ENCODE results near the gene TFF1.

Gene TFF1

GRCh38 chr21:42338729-42339715 is 27.3 kb downstream of the TFF1 start:
- no peaks in the 10 kb centered on the region for H3F3A ChIP-seq (ENCODE audit: insufficient read depth, low read length)
- no peak for DNase-seq
- no peaks in the 10 kb centered on the region for H3K4me1 ChIP-seq (ENCODE audit: low read length)
- no peak overlapping the region for H3K9ac ChIP-seq (ENCODE audit: low read length)
- H2AFZ ChIP-seq (ENCODE audit: low read length), result no peak overlapping the region
- H3K79me2 ChIP-seq (ENCODE audit: low read length), result no peaks in the 10 kb centered on the region
- no peaks in the 10 kb centered on the region for H3K9me3 ChIP-seq (replicated peaks; ENCODE audit: insufficient read depth, low read length)
- H3K36me3 ChIP-seq (replicated peaks; ENCODE audit: insufficient read depth, low read length), result no peaks in the 10 kb centered on the region
- peaks cover 83% of the 10 kb centered on the region for H3K27me3 ChIP-seq (replicated peaks; ENCODE audit: insufficient read depth, low read length)
- no peak overlapping the region for H3K4me3 ChIP-seq (ENCODE audit: low read length)
- no peaks in the 10 kb centered on the region for H3K9me2 ChIP-seq (replicated peaks; ENCODE audit: insufficient read depth, low read length)
- H3K27ac ChIP-seq (ENCODE audit: low read length), result no peak overlapping the region
- TF ChIP-seq CTCF (IDR thresholded peaks at IDR 0.05; ENCODE audit: low read length) (no peak), EZH2phosphoT487 (IDR thresholded peaks at IDR 0.05; ENCODE audit: low read length) (no peak), EZH2 (optimal IDR thresholded peaks at IDR 0.05; ENCODE audit: low read depth, low read length) (no peak)
- no peak overlapping the region for H3K4me2 ChIP-seq (ENCODE audit: low read depth, low read length)
- H4K20me1 ChIP-seq (ENCODE audit: insufficient read depth, low read length), result no peaks in the 10 kb centered on the region

- Histone ChIP-seq H2AFZ (ENCODE audit: low read length) (no peak overlapping the region), H3K27me3 (replicated peaks; ENCODE audit: insufficient read depth, low read length) (peaks cover 79% of the 10 kb centered on the region), H3F3A (ENCODE audit: insufficient read depth, low read length) (no peaks in the 10 kb centered on the region), H3K36me3 (replicated peaks; ENCODE audit: insufficient read depth, low read length) (no peaks in the 10 kb centered on the region), H3K9me3 (replicated peaks; ENCODE audit: insufficient read depth, low read length) (no peaks in the 10 kb centered on the region), H3K9ac (ENCODE audit: low read length) (no peak overlapping the region), H3K4me3 (ENCODE audit: low read length) (no peak overlapping the region), H3K9me2 (replicated peaks; ENCODE audit: insufficient read depth, low read length) (no peaks in the 10 kb centered on the region), H3K4me2 (ENCODE audit: low read depth, low read length) (no peak overlapping the region), H3K4me1 (ENCODE audit: low read length) (no peaks in the 10 kb centered on the region), H3K27ac (ENCODE audit: low read length) (no peak overlapping the region), H4K20me1 (ENCODE audit: insufficient read depth, low read length) (no peaks in the 10 kb centered on the region), H3K79me2 (ENCODE audit: low read length) (no peaks in the 10 kb centered on the region)
- TF ChIP-seq EZH2phosphoT487 (IDR thresholded peaks at IDR 0.05; ENCODE audit: low read length) (no peak), EZH2 (optimal IDR thresholded peaks at IDR 0.05; ENCODE audit: low read depth, low read length) (no peak), CTCF (IDR thresholded peaks at IDR 0.05; ENCODE audit: low read length) (peak; percentile 65)
- peak; percentile 51 for DNase-seq
Observed at GRCh38 chr21:42337830-42338728, 28.3 kb downstream of the TFF1 start.

GRCh38 chr21:42337276-42337675 is 29.1 kb downstream of the TFF1 start:
- H3K4me1 ChIP-seq (ENCODE audit: low read length), result no peaks in the 10 kb centered on the region
- no peak overlapping the region for H3K4me3 ChIP-seq (ENCODE audit: low read length)
- no peak overlapping the region for H3K27ac ChIP-seq (ENCODE audit: low read length)
- no peaks in the 10 kb centered on the region for H3F3A ChIP-seq (ENCODE audit: insufficient read depth, low read length)
- no peak for DNase-seq
- H3K27me3 ChIP-seq (replicated peaks; ENCODE audit: insufficient read depth, low read length), result peaks cover 82% of the 10 kb centered on the region
- no peaks in the 10 kb centered on the region for H4K20me1 ChIP-seq (ENCODE audit: insufficient read depth, low read length)
- H2AFZ ChIP-seq (ENCODE audit: low read length), result no peak overlapping the region
- no peak overlapping the region for H3K9ac ChIP-seq (ENCODE audit: low read length)
- H3K36me3 ChIP-seq (replicated peaks; ENCODE audit: insufficient read depth, low read length), result no peaks in the 10 kb centered on the region
- H3K79me2 ChIP-seq (ENCODE audit: low read length), result no peaks in the 10 kb centered on the region
- H3K9me2 ChIP-seq (replicated peaks; ENCODE audit: insufficient read depth, low read length), result no peaks in the 10 kb centered on the region
- no peaks in the 10 kb centered on the region for H3K9me3 ChIP-seq (replicated peaks; ENCODE audit: insufficient read depth, low read length)
- no peak for TF ChIP-seq CTCF (IDR thresholded peaks at IDR 0.05; ENCODE audit: low read length)
- TF ChIP-seq EZH2 (optimal IDR thresholded peaks at IDR 0.05; ENCODE audit: low read depth, low read length), result no peak
- no peak for TF ChIP-seq EZH2phosphoT487 (IDR thresholded peaks at IDR 0.05; ENCODE audit: low read length)
- no peak overlapping the region for H3K4me2 ChIP-seq (ENCODE audit: low read depth, low read length)
